Left cardiac atrium (tissue), 4 donors: ENCODE results near the gene WNT3. TPM values are rescaled to one million over a fixed set of nuclear protein-coding genes. Genes with fewer than 3 reads are reported as not detected.

Source experiments
- ATAC-seq, 2 donors: fragments of 200-7000 bp; cut with Tn5 transposase; one replicate each; pipeline ENCODE4 v1.9.1; 2020; ENCODE audit warnings: mild to moderate bottlenecking in 2 of 2, moderate library complexity in 2 of 2
- DNase-seq: peaks from one replicate; pipeline ENCODE4 v3.0.0-alpha.2; 2020
- intact Hi-C, 2 donors: fragments of 100-400 bp; cut with DNase I; formaldehyde crosslinking; loops; one replicate each; pipeline versions ENCODE4 v1.14.1 to v1.15.1; 2022 to 2023
- total RNA-seq, 2 donors: library from RNA; stranded (reverse); fragmentation: NEBNext Ultra II Directional; extraction: Animal tissue kit (Norgen Biotek cat#: 25700); gene quantifications; one replicate each; pipeline ENCODE4 v1.2.1, GENCODE V29; 2021
- donor health status: DM: no; HTN: yes; CAD: no.
- donor health status: DM: no; HTN: yes; CAD: no; lungs with severe emphysema.
- donor health status: DM: yes; HTN: yes; CAD: no.
- donor health status: Dilated cardiomyopathy.

Gene WNT3
- total RNA-seq, 2 donors from 2014 or later: 1.1 to 2.1 TPM

DNA sequence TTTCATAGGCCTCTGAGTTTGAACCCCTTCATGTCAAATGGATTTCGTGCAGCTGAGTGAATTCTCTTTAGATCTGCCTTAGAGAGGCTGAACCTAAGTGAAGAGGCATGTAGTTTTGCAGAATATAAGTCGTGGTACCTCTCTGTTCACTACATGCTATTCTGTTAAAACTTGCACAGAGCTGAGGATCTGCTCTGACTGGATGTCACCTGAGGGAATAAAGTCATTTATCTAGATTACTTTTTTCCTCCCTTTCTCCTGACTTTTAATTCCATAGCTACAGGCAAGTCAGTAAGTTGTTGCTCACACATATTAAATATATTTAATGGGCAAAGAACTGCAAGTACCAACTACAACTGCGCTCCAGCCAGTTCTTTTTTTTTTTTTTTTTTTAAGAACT, 64.7 kb downstream of the WNT3 start:
- no peak for ATAC-seq
- intact Hi-C loops: no loop called here

DNA sequence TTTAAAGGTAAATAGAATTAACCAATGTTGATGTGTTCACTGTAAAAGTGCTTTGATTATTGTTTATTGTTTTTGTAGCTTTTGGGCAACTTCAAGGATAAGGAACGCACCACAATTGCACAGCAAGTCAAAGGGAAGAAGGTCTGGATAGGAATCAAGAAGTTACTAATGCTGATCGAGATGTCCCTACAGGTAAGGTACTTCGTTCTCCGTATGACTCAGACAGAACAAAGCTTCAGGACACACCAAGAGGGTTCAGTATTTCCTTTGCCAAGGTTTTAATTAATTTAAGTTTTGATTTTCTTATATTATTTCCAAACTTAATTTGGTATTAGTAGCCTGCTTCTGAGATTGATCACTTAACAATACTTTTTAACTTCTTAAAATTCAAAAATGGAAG, 67.1 kb downstream of the WNT3 start:
- DNase-seq (no peak), ATAC-seq (no peak)
- intact Hi-C loops: no loop called here

More for the DNA sequence above, 64.7 kb downstream of the WNT3 start:
- DNase-seq: no peak

- no peak for DNase-seq
- intact Hi-C loops: no loop called here
- no peak for ATAC-seq
Measured at GRCh38 chr17:46745376-46745775, 73.1 kb downstream of the WNT3 start.

- DNase-seq (no peak), ATAC-seq (no peak)
- intact Hi-C loops: no loop called here
Measured at GRCh38 chr17:46744441-46744840, 74.1 kb downstream of the WNT3 start.

- DNase-seq: no peak
- ATAC-seq: peak; percentile 84 to 91
- intact Hi-C loops: no loop called here
Measured at GRCh38 chr17:46742565-46743270, 75.8 kb downstream of the WNT3 start.

GRCh38 chr17:46741122-46741730, 77.3 kb downstream of the WNT3 start:
- DNase-seq (no peak), ATAC-seq (no peak)
- intact Hi-C loops: no loop called here

DNA sequence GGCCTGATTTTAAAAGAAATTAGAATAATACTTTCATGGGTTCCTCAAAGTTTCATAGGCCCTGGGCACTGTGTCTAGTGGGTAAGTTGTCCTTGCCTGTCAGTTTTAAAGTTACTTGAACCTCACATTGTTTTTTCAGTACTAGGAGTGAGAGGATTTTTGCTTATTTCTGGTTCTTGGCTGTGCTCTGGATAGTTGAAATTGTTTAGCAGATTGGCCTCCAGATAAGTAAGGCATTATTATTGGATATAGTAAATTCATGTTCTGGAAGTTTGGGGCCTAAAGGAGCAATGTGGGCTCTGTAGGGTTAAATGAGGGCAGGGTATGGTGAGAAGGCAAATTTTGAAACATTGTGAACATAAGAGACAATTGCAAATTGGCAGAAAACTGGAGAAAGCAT, 78.5 kb downstream of the WNT3 start:
- intact Hi-C loops: no loop called here
- ATAC-seq: no peak
- no peak for DNase-seq

- intact Hi-C loops: no loop called here
- no peak for DNase-seq
- ATAC-seq: no peak
Measured at GRCh38 chr17:46738544-46738943, 79.9 kb downstream of the WNT3 start.

DNA sequence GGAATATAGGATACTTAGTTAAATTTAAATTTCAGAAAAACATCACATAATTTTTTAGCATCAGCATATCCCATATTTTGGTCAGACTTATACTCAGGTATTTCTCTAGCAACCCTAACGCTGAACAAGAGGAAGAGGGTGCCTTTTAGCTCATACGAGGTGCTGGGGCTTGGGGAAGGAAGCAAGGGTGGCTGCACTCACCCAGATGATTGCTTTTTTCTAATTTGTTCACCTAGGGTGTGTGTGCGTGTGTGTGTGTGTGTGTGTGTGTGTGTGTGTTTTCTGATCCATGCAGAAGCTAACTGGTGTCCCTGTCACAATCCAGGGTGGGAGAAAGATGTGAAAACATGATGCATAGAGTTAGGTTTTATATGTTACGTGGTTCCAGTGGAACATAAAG, 81.2 kb downstream of the WNT3 start:
- no peak for DNase-seq
- no peak for ATAC-seq
- intact Hi-C loops: no loop called here

DNA sequence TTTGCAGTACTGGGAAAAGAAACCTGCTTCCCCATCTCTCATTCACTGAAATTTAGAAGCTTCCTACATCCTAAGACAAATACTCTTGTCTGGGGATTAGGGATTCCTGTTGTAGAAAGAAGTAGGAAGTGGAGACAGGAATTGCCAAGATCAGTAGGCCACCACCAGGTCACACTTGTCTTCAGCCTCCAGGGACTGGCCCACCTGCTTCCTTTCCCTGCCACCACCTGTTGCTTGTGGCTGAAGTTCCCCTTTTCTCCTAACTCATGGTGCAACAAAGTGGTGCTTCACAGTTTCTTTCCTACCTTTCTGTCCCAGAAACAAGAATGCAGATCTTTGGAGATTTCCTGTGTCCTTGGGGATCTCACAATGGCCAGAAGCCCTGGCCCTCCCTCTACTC, 82.4 kb downstream of the WNT3 start:
- intact Hi-C loops: no loop called here
- DNase-seq (no peak), ATAC-seq (no peak)

DNA sequence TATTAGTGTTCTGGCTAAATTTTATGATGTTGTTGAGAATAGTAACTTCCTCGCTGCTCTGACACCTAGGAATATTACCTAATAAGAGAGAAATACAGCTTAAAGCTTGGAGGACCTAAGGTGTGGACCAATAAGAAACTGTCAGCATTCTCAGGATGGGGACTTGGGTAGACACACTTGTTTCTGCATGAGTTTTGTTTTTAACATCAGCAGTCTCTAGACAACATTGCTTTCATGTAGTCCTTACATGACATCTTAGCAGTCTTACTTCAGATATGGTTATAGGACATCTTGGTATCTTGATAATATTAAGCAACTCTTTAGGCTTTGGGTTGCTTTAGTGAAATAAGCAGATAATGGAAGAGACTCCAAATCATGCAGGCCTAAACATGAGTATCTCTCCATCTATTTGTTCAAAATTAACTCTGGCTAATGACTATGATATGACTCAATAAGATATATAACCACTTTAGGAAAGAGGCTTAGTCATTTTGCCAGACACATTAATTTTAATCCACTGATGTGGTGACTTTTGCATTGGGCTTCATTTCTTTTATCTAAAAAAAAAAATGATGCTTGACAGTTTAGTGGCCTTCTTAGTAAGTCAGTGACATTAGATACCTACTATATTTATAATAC, 84.5 kb downstream of the WNT3 start:
- DNase-seq (no peak), ATAC-seq (no peak)
- intact Hi-C loops: no loop called here

DNA sequence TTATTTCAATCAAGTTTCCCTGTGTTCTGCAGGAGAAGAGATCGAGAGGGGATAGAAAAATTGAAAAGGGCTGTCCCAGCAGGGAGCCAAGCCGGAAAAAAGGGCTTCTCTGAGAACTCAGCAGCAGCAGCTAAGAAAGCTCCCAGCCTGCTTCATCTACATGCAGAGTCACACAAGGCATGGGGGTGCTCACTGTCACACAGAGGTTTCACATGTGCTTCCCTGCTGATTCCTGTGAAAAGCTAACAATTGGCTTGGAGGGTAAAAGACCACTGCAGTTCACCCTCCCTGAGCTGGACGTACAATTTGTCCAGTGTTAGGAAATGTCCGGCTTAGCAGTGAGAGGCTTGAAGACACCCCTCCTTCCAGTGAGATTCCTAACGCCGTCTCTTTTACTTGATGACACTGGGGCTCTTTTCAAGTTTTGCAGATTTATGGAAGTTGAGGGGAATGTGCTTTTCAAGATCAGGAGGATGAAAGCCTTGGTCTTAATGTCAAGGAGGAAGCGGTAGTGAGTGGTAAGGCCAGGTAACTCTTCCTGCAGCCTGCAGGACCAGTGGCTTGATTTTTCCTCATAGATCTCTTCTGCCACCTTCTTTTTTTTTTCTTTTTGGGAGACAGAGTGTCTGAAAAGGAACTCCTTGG, 85.6 kb downstream of the WNT3 start:
- no peak for ATAC-seq
- no peak for DNase-seq

GRCh38 chr17:46732160-46732559, 86.3 kb downstream of the WNT3 start:
- intact Hi-C loops: no loop called here
- ATAC-seq: no peak
- DNase-seq: no peak

More for the DNA sequence above, 85.6 kb downstream of the WNT3 start:
- intact Hi-C loops: no loop called here

GRCh38 chr17:46730679-46731078, 87.8 kb downstream of the WNT3 start:
- ATAC-seq: no peak
- intact Hi-C loops: no loop called here
- DNase-seq: no peak

GRCh38 chr17:46730026-46730425, 88.5 kb downstream of the WNT3 start:
- intact Hi-C loops: no loop called here
- no peak for ATAC-seq
- no peak for DNase-seq

- no peak for DNase-seq
- ATAC-seq: peak in 1 of 2 donors; percentile 35
- intact Hi-C loops: no loop called here
Measured at GRCh38 chr17:46727572-46728348, 90.7 kb downstream of the WNT3 start.

DNA sequence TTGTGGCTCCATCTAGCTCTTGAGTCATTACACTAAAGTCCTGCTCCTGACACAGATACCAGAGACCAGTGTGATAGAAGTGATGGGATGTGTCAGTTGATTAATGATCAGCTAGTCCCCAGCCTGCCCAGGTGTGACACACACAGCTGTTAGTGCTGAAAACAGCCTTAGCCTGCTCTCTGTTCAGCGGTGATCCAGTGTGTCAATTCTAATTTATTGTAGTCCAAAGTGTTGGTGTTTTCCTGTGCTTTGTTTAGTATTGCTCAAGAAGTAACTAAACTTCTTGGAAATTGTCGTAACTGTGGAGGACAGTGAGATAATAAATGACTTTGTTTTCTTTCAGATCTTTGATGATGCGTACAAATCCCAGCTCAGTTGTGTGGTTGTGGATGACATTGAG, 92.3 kb downstream of the WNT3 start:
- ATAC-seq (no peak), DNase-seq (no peak)
- intact Hi-C loops: no loop called here

GRCh38 chr17:46722662-46723285, 95.7 kb downstream of the WNT3 start:
- intact Hi-C loops: no loop called here
- no peak for ATAC-seq
- no peak for DNase-seq

DNA sequence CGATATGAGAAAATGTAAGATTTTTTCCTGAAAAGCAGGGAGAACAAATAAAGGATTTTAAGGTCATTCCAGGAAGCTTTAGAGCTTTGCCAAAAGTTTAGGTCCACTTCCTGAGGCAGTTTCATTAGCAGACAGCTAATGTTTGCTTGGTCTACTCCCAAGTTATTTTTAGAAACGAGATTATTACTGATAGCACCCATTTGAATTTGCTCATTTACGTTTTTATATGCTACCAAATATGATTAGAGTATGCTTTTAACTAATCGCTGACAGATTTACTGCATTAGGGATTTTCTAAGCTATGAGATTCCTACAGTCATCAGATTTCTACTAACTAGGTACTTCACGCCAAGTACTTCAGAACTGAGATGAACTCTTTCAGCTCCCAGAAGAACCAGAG, 98.1 kb downstream of the WNT3 start:
- intact Hi-C loops: no loop called here
- DNase-seq (no peak), ATAC-seq (no peak)
